Thyroid gland (tissue), 4 donors: ENCODE measurements around the gene EBPL. TPM values are rescaled to one million over a fixed set of nuclear protein-coding genes. Genes with fewer than 3 reads are reported as not detected.

Experiments
- DNase-seq, 2 donors: peaks; one replicate each; pipeline ENCODE4 v3.0.0-alpha.2; 2019
- H3K27ac ChIP-seq, 3 donors: fragments of 200-600 bp; sonication (generic); 1 replicate in 2 of 3; 2 replicates in 1 of 3; pipeline ENCODE4 v1.5.1; 2016 to 2019; ENCODE audit warnings: mild to moderate bottlenecking in 1 of 3, moderate library complexity in 1 of 3
- H3K27me3 ChIP-seq: fragments of 200-600 bp; sonication (generic); one replicate; pipeline ENCODE4 v1.5.1; 2019
- H3K36me3 ChIP-seq, 2 donors: fragments of 200-600 bp; sonication (generic); one replicate each; pipeline ENCODE4 v1.5.1; 2016 to 2019
- H3K4me1 ChIP-seq, 2 donors: fragments of 200-600 bp; sonication (generic); one replicate each; pipeline ENCODE4 v1.5.1; 2017 to 2019
- H3K4me3 ChIP-seq, 3 donors: fragments of 200-600 bp; sonication (generic); replicated peaks in 1 of 3; 1 replicate in 2 of 3; 2 replicates in 1 of 3; pipeline ENCODE4 v1.5.1; 2016; ENCODE audit warnings: mild to moderate bottlenecking in 1 of 3
- H3K9me3 ChIP-seq: fragments of 200-600 bp; sonication (generic); one replicate; pipeline ENCODE4 v1.5.1; 2017
- CTCF ChIP-seq, 6 experiments: fragments of 200-600 bp in 3 of 6; fragments of 450-650 bp in 3 of 6; sonication (generic) in 3 of 6; IDR thresholded peaks; one replicate each; pipeline ENCODE4 v1.5.1; 2016 to 2019; ENCODE audit warnings: antibody characterized with exemption in 6 of 6, mild to moderate bottlenecking in 2 of 6, inconsistent platforms in 1 of 6, moderate library complexity in 1 of 6
- POLR2A ChIP-seq, 2 donors: fragments of 450-650 bp; IDR thresholded peaks; one replicate each; pipeline ENCODE4 v1.6.1; 2017; ENCODE audit warnings: antibody characterized with exemption in 2 of 2, mild to moderate bottlenecking in 2 of 2, moderate library complexity in 1 of 2
- WGBS, 2 donors: methylation state at CpG; one replicate each; pipeline ENCODE4 v1.1.5; 2017; 5-methylcytosine and 5-hydroxymethylcytosine counted together
- intact Hi-C: fragments of 100-400 bp; cut with DNase I; formaldehyde crosslinking; loops from one replicate; pipeline ENCODE4 v1.15.1; 2023
- total RNA-seq, 4 donors: library from RNA; depleted of rRNA; stranded (reverse); fragments of >200 nt; gene quantifications; one replicate each; pipeline ENCODE4 v1.2.3, GENCODE V29; 2016

The EBPL gene
- total RNA-seq, 4 donors from 2014 or later: 41.0 to 102 (median 66.9) TPM

- intact Hi-C loops: no loop called here
- no peak for TF ChIP-seq POLR2A (IDR thresholded peaks at IDR 0.05)
- TF ChIP-seq CTCF (IDR thresholded peaks at IDR 0.05): no peak
Observed at GRCh38 chr13:49701491-49701890, 10.2 kb upstream of the EBPL start.

GRCh38 chr13:49697468-49697867, 6.2 kb upstream of the EBPL start:
- Histone ChIP-seq H3K4me3 (no peak overlapping the region), H3K27ac (no peak overlapping the region), H3K27me3 (no peaks in the 10 kb centered on the region), H3K4me1 (no peaks in the 10 kb centered on the region), H3K36me3 (peaks cover 11% of the 10 kb centered on the region in 2 donors), H3K9me3 (no peaks in the 10 kb centered on the region)
- intact Hi-C loops: no loop called here
- WGBS, 2 donors: 98 to 99% methylated on average over 3 of the region's 3 CpGs
- TF ChIP-seq POLR2A (IDR thresholded peaks at IDR 0.05) (no peak), CTCF (IDR thresholded peaks at IDR 0.05) (no peak)
- no peak for DNase-seq

More at GRCh38 chr13:49701491-49701890, 10.2 kb upstream of the EBPL start:
- no peak for DNase-seq
- peaks cover 15 to 16% of the 10 kb centered on the region in 2 donors for H3K36me3 ChIP-seq
- H3K4me1 ChIP-seq: no peaks in the 10 kb centered on the region
- H3K27me3 ChIP-seq: no peaks in the 10 kb centered on the region
- H3K9me3 ChIP-seq: no peaks in the 10 kb centered on the region
- no peak overlapping the region for H3K4me3 ChIP-seq
- no peak overlapping the region for H3K27ac ChIP-seq

- Histone ChIP-seq H3K36me3 (no peaks in the 10 kb centered on the region), H3K27ac (no peak overlapping the region), H3K4me3 (no peak overlapping the region), H3K4me1 (peaks cover 8 to 9% of the 10 kb centered on the region in 2 donors), H3K27me3 (no peaks in the 10 kb centered on the region), H3K9me3 (no peaks in the 10 kb centered on the region)
- TF ChIP-seq CTCF (IDR thresholded peaks at IDR 0.05) (no peak), POLR2A (IDR thresholded peaks at IDR 0.05) (no peak)
- DNase-seq: no peak
- WGBS, 2 donors: 78 to 91% methylated on average over 1 of the region's 1 CpG
- intact Hi-C loops: loop anchor here (5.0 kb wide), 1 partner anchor 98 kb away; the partner anchor contains the start of gene KPNA3
Observed at GRCh38 chr13:49694446-49694845, 3.2 kb upstream of the EBPL start.

- TF ChIP-seq POLR2A (IDR thresholded peaks at IDR 0.05) (no peak), CTCF (IDR thresholded peaks at IDR 0.05) (no peak)
- no peak overlapping the region for H3K4me3 ChIP-seq
- peaks cover 9 to 13% of the 10 kb centered on the region in 2 donors for H3K4me1 ChIP-seq
- DNase-seq: no peak
- H3K27ac ChIP-seq: no peak overlapping the region
- intact Hi-C loops: loop anchor here (5.0 kb wide), 1 partner anchor 98 kb away; the partner anchor contains the start of gene KPNA3
- WGBS, 2 donors: 84 to 85% methylated on average over 3 of the region's 3 CpGs
- H3K36me3 ChIP-seq: no peaks in the 10 kb centered on the region
- H3K27me3 ChIP-seq: no peaks in the 10 kb centered on the region
- H3K9me3 ChIP-seq: no peaks in the 10 kb centered on the region
Observed at GRCh38 chr13:49693877-49694276, 2.6 kb upstream of the EBPL start.

- TF ChIP-seq POLR2A (IDR thresholded peaks at IDR 0.05) (no peak), CTCF (IDR thresholded peaks at IDR 0.05) (no peak)
Observed at GRCh38 chr13:49693191-49693733, 2.0 kb upstream of the EBPL start.

More at GRCh38 chr13:49693191-49693733, 2.0 kb upstream of the EBPL start:
- intact Hi-C loops: loop anchor here (5.0 kb wide), 1 partner anchor 99 kb away; the partner anchor contains the start of gene KPNA3
- DNase-seq: no peak
- Histone ChIP-seq H3K9me3 (no peaks in the 10 kb centered on the region), H3K27ac (no peak overlapping the region), H3K4me1 (peaks cover 9 to 13% of the 10 kb centered on the region in 2 donors), H3K27me3 (no peaks in the 10 kb centered on the region), H3K4me3 (no peak overlapping the region), H3K36me3 (no peaks in the 10 kb centered on the region)
- 88 to 90% methylated on average over 4 of the region's 4 CpGs for WGBS, 2 donors
